Measurements from ENCODE around the gene UGCG.

GRCh38 chr9:111902391-111903139 is 6.0 kb downstream of the UGCG start:
- TF ChIP-seq CTCF (IDR thresholded peaks at IDR 0.05) (no peak), POLR2AphosphoS5 (IDR thresholded peaks at IDR 0.05) (no peak)

Measured in transverse colon (tissue), 4 donors.